GM19455 (cell line): ENCODE results near the gene MMS19.
"Not testable (repeated sequence)": the region's sequence is repeated elsewhere in the genome, so short reads cannot be mapped to it uniquely, and the experiment has no call there.

ENCODE experiments used
- ATAC-seq: cut with Tn5 transposase; IDR thresholded peaks from one replicate; pipeline ENCODE4 v1.9.1; 2021; ENCODE audit not compliant: unreplicated experiment

MMS19 gene

GRCh38 chr10:97503406-97503805 lies 5.2 kb upstream of the MMS19 start:
- ATAC-seq = no peak

GRCh38 chr10:97502916-97503315 lies 4.7 kb upstream of the MMS19 start:
- no peak for ATAC-seq

- no peak for ATAC-seq
Observed at GRCh38 chr10:97500297-97500575, 2.0 kb upstream of the MMS19 start.

GRCh38 chr10:97499561-97500296 lies 1.5 kb upstream of the MMS19 start:
- no peak for ATAC-seq

GRCh38 chr10:97498841-97499560 lies 779 bp upstream of the MMS19 start, which contains the start of gene UBTD1:
Gene UBTD1 (plus strand): TSS chr10:97498924. CDS start chr10:97499204, 280 bp downstream.
- ATAC-seq = peak; percentile 6

GRCh38 chr10:97497572-97498075 lies 598 bp downstream of the MMS19 start:
- no peak for ATAC-seq

GRCh38 chr10:97494863-97495506 lies 3.2 kb downstream of the MMS19 start:
- no peak for ATAC-seq

- ATAC-seq = no peak
Observed at GRCh38 chr10:97494151-97494550, 4.1 kb downstream of the MMS19 start.

GRCh38 chr10:97490592-97490991 lies 7.6 kb downstream of the MMS19 start:
- no peak for ATAC-seq

- no peak for ATAC-seq
Observed at GRCh38 chr10:97485647-97486281, 12.5 kb downstream of the MMS19 start.

- no peak for ATAC-seq
Observed at GRCh38 chr10:97483921-97484320, 14.3 kb downstream of the MMS19 start.

- ATAC-seq = no peak
Observed at GRCh38 chr10:97483506-97483905, 14.7 kb downstream of the MMS19 start.

- no peak for ATAC-seq
Observed at GRCh38 chr10:97482381-97482780, 15.8 kb downstream of the MMS19 start.

GRCh38 chr10:97481071-97481470 lies 17.2 kb downstream of the MMS19 start:
- no peak for ATAC-seq

- ATAC-seq = no peak
Observed at GRCh38 chr10:97479939-97480338, 18.3 kb downstream of the MMS19 start.

GRCh38 chr10:97479410-97479809 lies 18.8 kb downstream of the MMS19 start:
- ATAC-seq = not testable (repeated sequence)

- no peak for ATAC-seq
Observed at GRCh38 chr10:97475936-97476594, 22.2 kb downstream of the MMS19 start.

- no peak for ATAC-seq
Observed at GRCh38 chr10:97474918-97475317, 23.3 kb downstream of the MMS19 start.

GRCh38 chr10:97468781-97469180 lies 29.4 kb downstream of the MMS19 start:
- not testable (repeated sequence) for ATAC-seq

- ATAC-seq = no peak
Observed at GRCh38 chr10:97468162-97468561, 30.1 kb downstream of the MMS19 start.

- ATAC-seq = no peak
Observed at GRCh38 chr10:97466755-97467154, 31.5 kb downstream of the MMS19 start.
